Endothelial cell of coronary artery (primary cell): ENCODE measurements around the gene CLTRN. TPM values are rescaled to one million over a fixed set of nuclear protein-coding genes. Genes with fewer than 3 reads are reported as not detected.

Experiments used
- total RNA-seq: library from RNA; depleted of rRNA; stranded (reverse); fragments of >200 nt; gene quantifications from 2 replicates; pipeline ENCODE4 v1.2.3, GENCODE V29; 2014

CLTRN gene, protein sequence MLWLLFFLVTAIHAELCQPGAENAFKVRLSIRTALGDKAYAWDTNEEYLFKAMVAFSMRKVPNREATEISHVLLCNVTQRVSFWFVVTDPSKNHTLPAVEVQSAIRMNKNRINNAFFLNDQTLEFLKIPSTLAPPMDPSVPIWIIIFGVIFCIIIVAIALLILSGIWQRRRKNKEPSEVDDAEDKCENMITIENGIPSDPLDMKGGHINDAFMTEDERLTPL
- 0.09 TPM in 1 of 2 replicates, not detected in the other for total RNA-seq

DNA sequence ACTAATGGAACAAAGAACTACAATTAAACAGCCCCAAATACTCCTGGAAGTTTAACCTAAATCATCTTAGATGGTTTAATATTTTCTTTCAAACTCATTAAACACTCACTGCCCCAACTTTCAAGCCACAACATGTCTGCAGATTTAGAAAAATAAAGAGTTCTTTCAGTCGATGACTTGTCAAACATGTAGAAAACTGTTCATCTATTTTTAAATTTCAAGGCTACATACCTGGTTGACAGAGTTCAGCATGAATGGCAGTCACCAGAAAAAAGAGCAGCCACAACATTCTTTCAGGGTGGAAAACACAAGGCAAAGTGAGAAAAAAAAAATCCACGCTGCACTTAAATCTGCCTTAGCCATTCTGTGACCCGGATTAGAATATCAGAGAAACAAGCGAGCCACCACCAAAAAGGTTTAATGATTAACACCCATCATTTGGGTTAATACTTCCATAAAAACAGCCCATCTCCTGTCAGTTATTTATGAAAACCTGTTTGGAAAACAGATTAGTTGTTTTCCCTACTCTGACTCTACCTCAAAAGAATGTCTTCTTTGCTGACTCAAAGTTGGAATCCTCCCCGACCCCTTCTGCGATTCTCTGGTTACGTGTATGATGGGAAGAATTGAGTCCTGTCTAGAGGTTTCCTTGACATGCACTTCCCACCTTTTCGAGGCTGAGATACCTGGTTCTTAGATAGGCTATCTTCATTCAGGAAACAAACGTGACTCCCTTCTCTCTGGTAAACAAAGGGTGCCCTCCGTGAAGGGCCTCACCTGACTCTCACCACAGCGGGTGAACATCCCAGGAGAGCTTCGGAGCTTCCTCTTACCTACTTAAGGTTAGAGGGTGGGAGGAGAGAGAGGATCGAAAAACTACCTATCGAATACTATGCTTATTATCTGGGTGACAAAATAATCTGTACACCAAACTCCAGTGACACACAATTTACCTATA is at the start of gene CLTRN:
TSS of gene CLTRN (minus strand) at position 319 of the 958 bp plus-strand sequence. CDS start at position 289, 30 bp downstream.

GRCh38 chrX:15600745-15601144 is 63.9 kb downstream of the CLTRN start, which contains the start of gene ACE2:
ACE2 (minus strand) TSS chrX:15600960; CDS start chrX:15600911, 49 bp downstream.

Other genes with a start within 250 kb of the CLTRN start
- 67.0 and 285 TPM in 2 replicates for gene PIR, start 171.5 kb downstream of the CLTRN start, total RNA-seq
- gene BMX, start 164.0 kb downstream of the CLTRN start, total RNA-seq, result 148 and 192 TPM in 2 replicates
- 0.19 TPM in 1 of 2 replicates, not detected in the other for gene ACE2, start 63.8 kb downstream of the CLTRN start, total RNA-seq
- 1.6 and 3.0 TPM in 2 replicates for gene CA5B, start 73.5 kb upstream of the CLTRN start, total RNA-seq
- 3.1 and 5.1 TPM in 2 replicates for gene ZRSR2, start 125.7 kb upstream of the CLTRN start, total RNA-seq
- gene AP1S2, start 190.0 kb upstream of the CLTRN start, total RNA-seq, result 71.8 and 102 TPM in 2 replicates